Body of pancreas (tissue), 4 donors: Measurements from ENCODE around the gene PLD6. TPM values are rescaled to one million over a fixed set of nuclear protein-coding genes. Genes with fewer than 3 reads are reported as not detected.

Source experiments
- ATAC-seq: fragments of 150-250 bp; one replicate; pipeline ENCODE4 v1.9.1; 2016
- DNase-seq, 4 donors: peaks; one replicate each; pipeline ENCODE4 v3.0.0-alpha.2; 2019
- H3K27ac ChIP-seq, 4 donors: fragments of 200-600 bp; sonication (generic); 1 replicate in 3 of 4; 2 replicates in 1 of 4; pipeline versions ENCODE4 v1.5.1 to v1.6.1; 2016 to 2019; ENCODE audit warnings: mild to moderate bottlenecking in 1 of 4, mixed read lengths in 1 of 4, moderate library complexity in 1 of 4
- H3K27me3 ChIP-seq, 2 donors: fragments of 200-600 bp; sonication (generic); one replicate each; pipeline ENCODE4 v1.6.0; 2016; ENCODE audit warnings: mild to moderate bottlenecking in 1 of 2
- H3K36me3 ChIP-seq, 2 donors: fragments of 200-600 bp; sonication (generic); replicated peaks in 1 of 2; 2 replicates each; pipeline ENCODE4 v1.5.1; 2016; ENCODE audit warnings: low read depth in 2 of 2; ENCODE audit not compliant: insufficient read depth in 1 of 2
- H3K4me1 ChIP-seq: fragments of 200-600 bp; sonication (generic); one replicate; pipeline ENCODE4 v1.6.0; 2016
- H3K4me3 ChIP-seq, 2 donors: fragments of 200-600 bp; sonication (generic); 1 replicate in 1 of 2; 2 replicates in 1 of 2; pipeline ENCODE4 v1.5.1; 2016 to 2019
- H3K9me3 ChIP-seq, 3 donors: fragments of 200-600 bp; sonication (generic); 1 replicate in 2 of 3; 2 replicates in 1 of 3; pipeline ENCODE4 v1.5.1; 2016
- CTCF ChIP-seq, 7 experiments: fragments of 450-650 bp in 4 of 7; fragments of 200-600 bp in 3 of 7; sonication (generic) in 3 of 7; IDR thresholded peaks; one replicate each; pipeline ENCODE4 v1.5.1; 2016 to 2019; ENCODE audit warnings: antibody characterized with exemption in 7 of 7
- POLR2A ChIP-seq, 3 donors: fragments of 450-650 bp; IDR thresholded peaks; one replicate each; pipeline ENCODE4 v1.6.1; 2016; ENCODE audit warnings: antibody characterized with exemption in 3 of 3, mild to moderate bottlenecking in 2 of 3
- WGBS, 2 donors: methylation state at CpG; one replicate each; pipeline ENCODE4 v1.1.5; 2017; 5-methylcytosine and 5-hydroxymethylcytosine counted together
- intact Hi-C: fragments of 100-400 bp; cut with DNase I; formaldehyde crosslinking; loops from one replicate; pipeline ENCODE4 v1.15.1; 2023
- total RNA-seq, 2 donors: library from RNA; depleted of rRNA; stranded (reverse); fragments of >200 nt; gene quantifications; one replicate each; pipeline ENCODE4 v1.1.0, GENCODE V29; 2016

The PLD6 gene
- total RNA-seq, 2 donors from 2014 or later = 3.6 to 6.6 TPM

GRCh38 chr17:17175340-17175739 lies 30.8 kb downstream of the PLD6 start:
- intact Hi-C loops = no loop called here
- peaks cover 9 to 39% of the 10 kb centered on the region in 2 donors for H3K36me3 ChIP-seq
- DNase-seq = no peak

GRCh38 chr17:17173921-17174320 lies 32.2 kb downstream of the PLD6 start:
- intact Hi-C loops = no loop called here
- no peaks in the 10 kb centered on the region for H3K9me3 ChIP-seq
- no peaks in the 10 kb centered on the region for H3K27me3 ChIP-seq
- no peak overlapping the region for H3K27ac ChIP-seq
- peaks cover 6 to 35% of the 10 kb centered on the region in 2 donors for H3K36me3 ChIP-seq
- no peak overlapping the region for H3K4me3 ChIP-seq
- WGBS, 2 donors = 44 to 69% methylated on average over 4 to 7 of the region's 14 CpGs
- H3K4me1 ChIP-seq = peaks cover 5% of the 10 kb centered on the region
- TF ChIP-seq CTCF (IDR thresholded peaks at IDR 0.05) (no peak), POLR2A (IDR thresholded peaks at IDR 0.05) (no peak)
- DNase-seq (no peak), ATAC-seq (no peak)

More at GRCh38 chr17:17175340-17175739, 30.8 kb downstream of the PLD6 start:
- H3K27me3 ChIP-seq = no peaks in the 10 kb centered on the region
- no peaks in the 10 kb centered on the region for H3K9me3 ChIP-seq
- WGBS, 2 donors = 90 to 93% methylated on average over 8 of the region's 8 CpGs
- H3K4me1 ChIP-seq = peaks cover 5% of the 10 kb centered on the region
- no peak overlapping the region for H3K4me3 ChIP-seq
- no peak overlapping the region for H3K27ac ChIP-seq
- no peak for TF ChIP-seq POLR2A (IDR thresholded peaks at IDR 0.05)
- no peak for TF ChIP-seq CTCF (IDR thresholded peaks at IDR 0.05)
- no peak for ATAC-seq

- peaks cover 5% of the 10 kb centered on the region for H3K4me1 ChIP-seq
- TF ChIP-seq POLR2A (IDR thresholded peaks at IDR 0.05) (no peak), CTCF (IDR thresholded peaks at IDR 0.05) (no peak)
- no peaks in the 10 kb centered on the region for H3K9me3 ChIP-seq
- 87 to 88% methylated on average over 7 to 9 of the region's 9 CpGs for WGBS, 2 donors
- intact Hi-C loops = no loop called here
- no peak overlapping the region for H3K4me3 ChIP-seq
- H3K36me3 ChIP-seq = peaks cover 6 to 28% of the 10 kb centered on the region in 2 donors
- H3K27me3 ChIP-seq = no peaks in the 10 kb centered on the region
- H3K27ac ChIP-seq = peak overlapping the region in 1 of 4 donors; percentile 41
- ATAC-seq (no peak), DNase-seq (no peak)
Measured at GRCh38 chr17:17172990-17173389, 33.1 kb downstream of the PLD6 start.

- Histone ChIP-seq H3K27ac (no peak overlapping the region), H3K27me3 (no peaks in the 10 kb centered on the region), H3K36me3 (peaks cover 8 to 30% of the 10 kb centered on the region in 2 donors), H3K4me3 (no peak overlapping the region), H3K4me1 (peaks cover 5% of the 10 kb centered on the region), H3K9me3 (no peaks in the 10 kb centered on the region)
- no peak for TF ChIP-seq CTCF (IDR thresholded peaks at IDR 0.05)
- no peak for TF ChIP-seq POLR2A (IDR thresholded peaks at IDR 0.05)
- DNase-seq (peak in 1 of 4 donors; percentile 23), ATAC-seq (peak; percentile 39)
- 80 to 87% methylated on average over 14 to 26 of the region's 26 CpGs for WGBS, 2 donors
- intact Hi-C loops = no loop called here
Measured at GRCh38 chr17:17172001-17172939, 33.9 kb downstream of the PLD6 start.
